ENCODE results near the gene SLC35E3. TPM values are rescaled to one million over a fixed set of nuclear protein-coding genes. Genes with fewer than 3 reads are reported as not detected.

The SLC35E3 gene
- total RNA-seq, 2 donors from 2014 or later, result 6.8 to 7.1 TPM

DNA sequence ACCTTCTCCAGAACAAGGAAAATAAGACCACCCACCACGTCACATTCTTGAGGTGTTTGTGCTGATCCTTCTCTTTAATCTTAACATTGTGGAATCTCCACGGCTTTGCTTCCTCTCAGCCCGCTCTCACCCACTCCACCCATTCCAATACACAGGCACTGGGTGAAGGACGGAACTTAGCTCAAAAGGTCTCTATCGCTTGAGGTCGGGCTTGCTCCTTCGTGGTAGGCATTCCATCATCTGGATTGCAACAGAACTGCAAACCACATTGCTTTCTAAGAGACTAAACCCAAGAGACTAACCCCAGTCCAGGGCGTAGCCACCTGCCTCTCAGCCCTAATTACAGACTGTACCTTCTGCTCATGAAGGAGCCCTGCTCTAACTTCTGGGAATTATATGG lies 38.0 kb downstream of the SLC35E3 start:
- no peak overlapping the region for H3K27ac ChIP-seq
- no peak overlapping the region for H3K4me3 ChIP-seq
- DNase-seq, result no peak
- H3K27me3 ChIP-seq, result no peaks in the 10 kb centered on the region
- no peak overlapping the region for H3K9ac ChIP-seq (ENCODE audit: low read depth in 2 of 2, low read length in 2 of 2)
- intact Hi-C loops (cut with DNase I), result no loop called here
- H3K9me3 ChIP-seq, result no peaks in the 10 kb centered on the region
- no peaks in the 10 kb centered on the region for H3K4me1 ChIP-seq
- TF ChIP-seq, protein P1, sequence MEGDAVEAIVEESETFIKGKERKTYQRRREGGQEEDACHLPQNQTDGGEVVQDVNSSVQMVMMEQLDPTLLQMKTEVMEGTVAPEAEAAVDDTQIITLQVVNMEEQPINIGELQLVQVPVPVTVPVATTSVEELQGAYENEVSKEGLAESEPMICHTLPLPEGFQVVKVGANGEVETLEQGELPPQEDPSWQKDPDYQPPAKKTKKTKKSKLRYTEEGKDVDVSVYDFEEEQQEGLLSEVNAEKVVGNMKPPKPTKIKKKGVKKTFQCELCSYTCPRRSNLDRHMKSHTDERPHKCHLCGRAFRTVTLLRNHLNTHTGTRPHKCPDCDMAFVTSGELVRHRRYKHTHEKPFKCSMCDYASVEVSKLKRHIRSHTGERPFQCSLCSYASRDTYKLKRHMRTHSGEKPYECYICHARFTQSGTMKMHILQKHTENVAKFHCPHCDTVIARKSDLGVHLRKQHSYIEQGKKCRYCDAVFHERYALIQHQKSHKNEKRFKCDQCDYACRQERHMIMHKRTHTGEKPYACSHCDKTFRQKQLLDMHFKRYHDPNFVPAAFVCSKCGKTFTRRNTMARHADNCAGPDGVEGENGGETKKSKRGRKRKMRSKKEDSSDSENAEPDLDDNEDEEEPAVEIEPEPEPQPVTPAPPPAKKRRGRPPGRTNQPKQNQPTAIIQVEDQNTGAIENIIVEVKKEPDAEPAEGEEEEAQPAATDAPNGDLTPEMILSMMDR (IDR thresholded peaks at IDR 0.05), result no peak
- no peaks in the 10 kb centered on the region for H3K36me3 ChIP-seq

DNA sequence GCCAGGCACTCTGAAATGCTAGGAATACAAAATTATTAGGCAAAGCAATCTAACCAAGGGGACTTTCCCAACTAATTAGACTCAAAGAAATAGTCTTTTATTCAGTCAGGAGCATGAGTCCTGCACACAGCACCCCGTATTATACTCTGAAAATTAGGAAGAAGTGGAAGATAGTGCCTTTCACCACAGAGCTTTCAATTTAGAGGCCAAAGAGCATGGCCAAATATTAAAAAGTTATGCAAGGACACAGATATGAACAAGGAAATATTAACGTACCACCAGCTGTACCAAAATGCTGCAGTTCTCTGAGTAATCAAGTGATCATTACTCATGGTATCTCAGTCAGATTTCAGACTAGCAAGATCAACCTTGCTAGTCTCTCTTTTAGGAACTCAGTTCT lies 39.4 kb downstream of the SLC35E3 start:
- Histone ChIP-seq H3K36me3 (no peaks in the 10 kb centered on the region), H3K4me3 (no peak overlapping the region), H3K9me3 (no peaks in the 10 kb centered on the region), H3K27me3 (no peaks in the 10 kb centered on the region), H3K27ac (no peak overlapping the region), H3K9ac (ENCODE audit: low read depth in 2 of 2, low read length in 2 of 2) (no peak overlapping the region), H3K4me1 (no peaks in the 10 kb centered on the region)
- DNase-seq, result no peak
- intact Hi-C loops (cut with DNase I), result no loop called here
- TF ChIP-seq, protein P1 (IDR thresholded peaks at IDR 0.05), result no peak

DNA sequence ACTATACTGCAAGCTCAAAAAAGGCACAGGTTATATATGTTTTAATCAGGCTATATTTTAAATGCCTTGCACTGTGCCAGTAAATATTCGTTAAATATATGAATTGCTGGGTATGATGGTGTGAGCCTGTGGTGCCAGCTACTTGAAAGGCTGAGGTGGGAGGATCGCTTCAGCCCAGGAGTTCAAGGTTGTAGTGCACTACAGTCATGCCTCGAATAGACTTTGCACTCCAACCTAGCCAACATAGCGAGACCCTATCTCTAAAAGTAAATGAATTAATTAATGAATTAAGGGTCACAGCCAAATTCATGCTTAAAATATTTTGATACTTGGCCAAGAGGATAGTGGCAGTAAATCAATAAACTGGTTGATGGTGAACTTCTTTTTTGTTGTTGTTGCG lies 39.8 kb downstream of the SLC35E3 start:
- H3K9me3 ChIP-seq, result no peaks in the 10 kb centered on the region
- H3K27me3 ChIP-seq, result no peaks in the 10 kb centered on the region
- DNase-seq, result no peak
- H3K4me1 ChIP-seq, result no peaks in the 10 kb centered on the region
- intact Hi-C loops (cut with DNase I), result no loop called here
- no peak overlapping the region for H3K27ac ChIP-seq
- H3K9ac ChIP-seq (ENCODE audit: low read depth in 2 of 2, low read length in 2 of 2), result no peak overlapping the region
- no peaks in the 10 kb centered on the region for H3K36me3 ChIP-seq
- no peak overlapping the region for H3K4me3 ChIP-seq
- TF ChIP-seq, protein P1 (IDR thresholded peaks at IDR 0.05), result no peak

DNA sequence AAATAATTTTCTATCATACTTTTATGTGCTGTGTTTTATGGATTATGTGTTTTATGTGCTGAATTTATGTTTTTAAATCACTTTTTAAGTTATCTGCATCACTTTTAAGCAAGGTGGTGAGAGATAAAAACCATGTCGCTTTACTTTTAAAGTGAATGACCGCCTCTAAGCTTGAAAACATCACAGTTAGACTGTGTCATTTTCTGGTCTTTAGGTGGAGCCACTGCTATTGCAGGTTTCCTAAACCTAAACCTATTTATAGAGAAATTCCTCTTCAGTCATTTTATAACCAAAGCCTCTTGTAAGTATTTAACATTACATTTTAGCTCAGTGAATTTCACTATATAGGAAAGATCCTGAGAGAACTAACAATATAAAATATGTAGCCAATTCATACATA lies 41.0 kb downstream of the SLC35E3 start:
- Histone ChIP-seq H3K4me3 (no peak overlapping the region), H3K9me3 (no peaks in the 10 kb centered on the region), H3K9ac (ENCODE audit: low read depth in 2 of 2, low read length in 2 of 2) (no peak overlapping the region), H3K27ac (peak overlapping the region; percentile 41), H3K4me1 (no peaks in the 10 kb centered on the region), H3K36me3 (no peaks in the 10 kb centered on the region), H3K27me3 (no peaks in the 10 kb centered on the region)
- TF ChIP-seq, protein P1 (IDR thresholded peaks at IDR 0.05), result no peak
- intact Hi-C loops (cut with DNase I), result no loop called here
- no peak for DNase-seq

DNA sequence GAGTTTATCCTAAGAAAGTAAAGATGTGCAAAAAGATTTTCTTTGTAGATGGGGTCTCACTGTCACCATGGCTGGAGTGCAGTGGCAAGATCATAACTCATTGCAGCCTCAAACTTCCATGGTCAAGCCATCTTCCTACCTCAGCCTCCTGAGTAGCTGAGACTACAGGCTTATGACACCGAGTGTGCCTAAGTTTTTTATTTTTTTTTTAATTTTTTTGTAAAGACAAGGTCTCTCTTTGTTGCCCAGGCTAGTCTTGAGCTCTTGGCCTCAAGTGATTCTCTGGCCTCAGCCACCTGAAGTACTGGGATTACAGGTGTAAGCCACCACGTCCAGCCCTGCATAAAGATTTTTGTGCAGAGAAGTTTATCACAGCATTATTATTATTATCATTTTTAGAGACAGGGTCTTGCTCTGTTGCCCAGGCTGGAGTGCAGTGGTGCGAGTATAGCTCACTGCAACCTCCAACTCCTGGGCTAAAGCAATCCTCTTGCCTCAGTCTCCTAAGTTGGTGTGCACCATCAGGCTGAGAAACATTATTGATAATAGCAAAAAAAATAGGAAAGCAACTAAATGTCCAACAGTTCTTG lies 42.7 kb downstream of the SLC35E3 start:
- H3K4me3 ChIP-seq, result no peak overlapping the region
- H3K4me1 ChIP-seq, result no peaks in the 10 kb centered on the region
- no peaks in the 10 kb centered on the region for H3K36me3 ChIP-seq
- no peak overlapping the region for H3K27ac ChIP-seq
- intact Hi-C loops (cut with DNase I), result no loop called here
- H3K9me3 ChIP-seq, result no peaks in the 10 kb centered on the region
- H3K9ac ChIP-seq (ENCODE audit: low read depth in 2 of 2, low read length in 2 of 2), result no peak overlapping the region
- DNase-seq, result no peak
- TF ChIP-seq, protein P1 (IDR thresholded peaks at IDR 0.05), result no peak
- H3K27me3 ChIP-seq, result no peaks in the 10 kb centered on the region

Measured in colonic mucosa (tissue), 4 donors.